ENCODE measurements around the gene SMIM13.

The SMIM13 gene

DNA sequence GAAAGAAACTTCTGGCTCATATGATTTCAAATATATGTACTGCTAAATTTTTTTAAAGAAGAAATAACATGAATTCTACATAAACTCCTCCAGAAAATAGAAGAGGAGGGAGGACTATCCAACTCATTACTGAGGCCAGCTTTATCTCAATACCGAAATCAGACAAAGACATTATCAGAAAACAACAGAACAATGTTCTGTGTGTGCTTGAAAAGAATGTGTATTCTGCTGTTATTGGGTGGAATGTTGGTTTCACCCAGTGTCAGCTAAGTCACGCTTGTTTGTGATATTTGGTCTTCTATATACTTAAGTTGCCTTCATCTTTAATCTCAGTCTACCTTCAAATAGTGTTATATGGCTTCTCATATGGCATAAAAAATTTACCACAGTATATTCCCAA is 30.9 kb upstream of the SMIM13 start:
- TF ChIP-seq TAF1 (IDR thresholded peaks at IDR 0.05; ENCODE audit: borderline replicate concordance, insufficient read depth, low read length) (no peak), REST (IDR thresholded peaks at IDR 0.05; ENCODE audit: insufficient read depth in 1 of 2, low read depth in 2 of 2, low read length in 2 of 2) (no peak), FOXP2 (optimal IDR thresholded peaks at IDR 0.05; ENCODE audit: borderline replicate concordance, extremely low read depth, extremely low read length, insufficient read depth) (no peak), SIN3A (IDR thresholded peaks at IDR 0.05; ENCODE audit: borderline replicate concordance, insufficient read depth, low read length) (no peak), POLR2AphosphoS5 (IDR thresholded peaks at IDR 0.05; ENCODE audit: low read depth, low read length) (no peak)

- TF ChIP-seq TAF1 (IDR thresholded peaks at IDR 0.05; ENCODE audit: borderline replicate concordance, insufficient read depth, low read length) (no peak), SIN3A (IDR thresholded peaks at IDR 0.05; ENCODE audit: borderline replicate concordance, insufficient read depth, low read length) (no peak), POLR2AphosphoS5 (IDR thresholded peaks at IDR 0.05; ENCODE audit: low read depth, low read length) (no peak), REST (IDR thresholded peaks at IDR 0.05; ENCODE audit: insufficient read depth in 1 of 2, low read depth in 2 of 2, low read length in 2 of 2) (no peak), FOXP2 (optimal IDR thresholded peaks at IDR 0.05; ENCODE audit: borderline replicate concordance, extremely low read depth, extremely low read length, insufficient read depth) (no peak)
These were observed 28.8 kb upstream of the SMIM13 start for GRCh38 chr6:11064836-11065235.

DNA sequence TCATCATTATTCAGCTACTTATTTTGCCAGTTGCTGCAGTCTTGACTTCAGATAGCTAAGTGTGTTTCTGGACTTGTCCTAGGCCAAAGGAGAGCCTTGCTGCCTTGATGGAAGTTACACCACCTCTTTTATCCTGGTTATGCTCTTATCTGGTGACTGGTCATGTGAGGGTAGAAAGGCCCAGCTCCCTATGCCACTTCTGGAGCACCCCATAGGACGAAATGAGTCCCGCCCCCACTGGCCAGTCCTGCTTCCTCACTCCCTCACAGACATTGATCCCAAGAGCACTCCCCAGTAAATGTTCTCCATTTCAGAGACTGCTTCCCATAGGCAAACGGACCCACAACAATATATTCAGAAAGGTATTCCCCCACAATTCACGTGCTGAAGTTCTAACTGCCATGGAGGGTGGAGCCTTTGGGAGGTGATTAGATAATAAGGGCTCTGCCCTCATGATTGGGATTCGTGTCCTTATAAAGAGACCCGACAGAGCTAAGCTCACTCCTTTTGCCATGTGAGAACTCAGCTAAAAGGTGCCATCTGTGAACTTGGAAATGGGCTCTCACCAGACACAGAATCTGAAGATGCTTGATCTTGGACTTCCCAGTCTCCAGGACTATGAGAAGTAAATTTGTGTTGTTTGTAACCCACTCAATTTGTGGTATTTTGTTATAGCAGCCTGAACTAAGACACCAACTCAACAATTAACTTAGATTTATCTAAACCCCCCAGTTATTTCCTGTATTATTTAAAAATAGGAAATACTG is 28.0 kb upstream of the SMIM13 start:
- no peak for TF ChIP-seq SIN3A (IDR thresholded peaks at IDR 0.05; ENCODE audit: borderline replicate concordance, insufficient read depth, low read length)
- TF ChIP-seq REST (IDR thresholded peaks at IDR 0.05; ENCODE audit: insufficient read depth in 1 of 2, low read depth in 2 of 2, low read length in 2 of 2), result no peak
- TF ChIP-seq TAF1 (IDR thresholded peaks at IDR 0.05; ENCODE audit: borderline replicate concordance, insufficient read depth, low read length), result no peak
- TF ChIP-seq FOXP2 (optimal IDR thresholded peaks at IDR 0.05; ENCODE audit: borderline replicate concordance, extremely low read depth, extremely low read length, insufficient read depth), result no peak
- TF ChIP-seq POLR2AphosphoS5 (IDR thresholded peaks at IDR 0.05; ENCODE audit: low read depth, low read length), result no peak

GRCh38 chr6:11066505-11067347 is 26.9 kb upstream of the SMIM13 start:
- TF ChIP-seq POLR2AphosphoS5 (IDR thresholded peaks at IDR 0.05; ENCODE audit: low read depth, low read length) (no peak), TAF1 (IDR thresholded peaks at IDR 0.05; ENCODE audit: borderline replicate concordance, insufficient read depth, low read length) (no peak), SIN3A (IDR thresholded peaks at IDR 0.05; ENCODE audit: borderline replicate concordance, insufficient read depth, low read length) (no peak), REST (IDR thresholded peaks at IDR 0.05; ENCODE audit: insufficient read depth in 1 of 2, low read depth in 2 of 2, low read length in 2 of 2) (no peak), FOXP2 (optimal IDR thresholded peaks at IDR 0.05; ENCODE audit: borderline replicate concordance, extremely low read depth, extremely low read length, insufficient read depth) (no peak)
